IMR-90 (cell line): ENCODE measurements around the gene SEC11A. TPM values are rescaled to one million over a fixed set of nuclear protein-coding genes. Genes with fewer than 3 reads are reported as not detected.
"Not testable (repeated sequence)": the region's sequence is repeated elsewhere in the genome, so short reads cannot be mapped to it uniquely, and the experiment has no call there.

Experiments
- ATAC-seq: fragments of 200-7000 bp; cut with Tn5 transposase; 2 replicates; pipeline ENCODE4 v1.9.1; 2020; ENCODE audit warnings: low read depth, mild to moderate bottlenecking, moderate library complexity
- BruUV-seq: library from RNA; stranded (reverse); fragments of 400-500 nt; replicated peaks from 2 replicates; lab custom pipeline; 2021; lab: Mats Ljungman, UMichigan
- CTCF ChIA-PET: fragments of 300-600 bp; formaldehyde crosslinking; extraction: SDS; loops from one replicate; lab custom pipeline; 2021; ENCODE audit warnings: antibody characterized with exemption; lab: Yijun Ruan, JAX
- POLR2A ChIA-PET: fragments of 300-600 bp; sonication (Branson Sonifier 250); formaldehyde crosslinking; loops from one replicate; lab custom pipeline; 2022; ENCODE audit warnings: antibody characterized with exemption; ENCODE audit not compliant: unreplicated experiment; lab: Charles Lee
- DNase-seq: peaks from one replicate; pipeline ENCODE4 v3.0.0; 2013
- H2AFZ ChIP-seq: replicated peaks from 2 replicates; pipeline ENCODE3; 2013; ENCODE audit warnings: low read length, mild to moderate bottlenecking; ENCODE audit not compliant: poor library complexity
- H2AK5ac ChIP-seq: 2 replicates; pipeline ENCODE4 v1.6.1; 2013; ENCODE audit warnings: low read depth, low read length, inconsistent platforms
- H2AK9ac ChIP-seq: replicated peaks from 2 replicates; pipeline ENCODE3; 2013; ENCODE audit warnings: mild to moderate bottlenecking, low read depth, low read length, moderate library complexity; ENCODE audit not compliant: poor library complexity
- H2BK120ac ChIP-seq: 2 replicates; pipeline ENCODE4 v1.6.1; 2013; ENCODE audit warnings: low read depth, low read length, inconsistent platforms
- H2BK15ac ChIP-seq: 3 replicates; pipeline ENCODE4 v1.6.1; 2013; ENCODE audit warnings: low read depth, low read length, inconsistent platforms
- H2BK20ac ChIP-seq: 2 replicates; pipeline ENCODE4 v1.6.1; 2013; ENCODE audit warnings: low read depth, mild to moderate bottlenecking, inconsistent platforms, low read length, moderate library complexity
- H2BK5ac ChIP-seq: 2 replicates; pipeline ENCODE4 v1.6.1; 2013; ENCODE audit warnings: mild to moderate bottlenecking, low read depth, low read length, inconsistent platforms; ENCODE audit not compliant: poor library complexity, severe bottlenecking
- H3K14ac ChIP-seq: replicated peaks from 2 replicates; pipeline ENCODE4 v1.6.1; 2013; ENCODE audit warnings: low read depth, low read length, inconsistent platforms
- H3K18ac ChIP-seq: 2 replicates; pipeline ENCODE4 v1.6.1; 2013; ENCODE audit warnings: low read depth, low read length, control low read depth
- H3K23ac ChIP-seq: 2 replicates; pipeline ENCODE4 v1.6.1; 2013; ENCODE audit warnings: low read depth, low read length, inconsistent platforms
- H3K27ac ChIP-seq: 2 replicates; pipeline ENCODE4 v1.5.1; 2013; ENCODE audit warnings: mild to moderate bottlenecking, control low read depth, low read length; ENCODE audit not compliant: insufficient read depth
- H3K27me3 ChIP-seq: 2 replicates; pipeline ENCODE4 v1.6.1; 2013; ENCODE audit warnings: low read length; ENCODE audit not compliant: control insufficient read depth, insufficient read depth
- H3K36me3 ChIP-seq: 2 replicates; pipeline ENCODE4 v1.6.1; 2013; ENCODE audit warnings: low read length, mixed read lengths; ENCODE audit not compliant: control insufficient read depth, insufficient read depth
- H3K4ac ChIP-seq: 2 replicates; pipeline ENCODE4 v1.6.1; 2013; ENCODE audit warnings: low read depth, low read length, inconsistent platforms
- H3K4me1 ChIP-seq: 2 replicates; pipeline ENCODE4 v1.6.1; 2013; ENCODE audit warnings: low read length, mixed read lengths; ENCODE audit not compliant: control insufficient read depth, insufficient read depth
- H3K4me2 ChIP-seq: 2 replicates; pipeline ENCODE4 v1.6.1; 2013; ENCODE audit warnings: low read depth, mild to moderate bottlenecking, control low read depth, low read length, moderate library complexity
- H3K4me3 ChIP-seq: 2 replicates; pipeline ENCODE4 v1.5.1; 2013; ENCODE audit warnings: low read depth, mild to moderate bottlenecking, control low read depth, low read length, moderate library complexity; ENCODE audit not compliant: insufficient read depth
- H3K56ac ChIP-seq: 2 replicates; pipeline ENCODE4 v1.6.1; 2013; ENCODE audit warnings: low read length, inconsistent platforms; ENCODE audit not compliant: insufficient read depth; ENCODE audit errors: extremely low read depth
- H3K79me1 ChIP-seq, 2 experiments: 2 replicates each; pipeline ENCODE4 v1.6.1; 2013; ENCODE audit warnings: low read length in 2 of 2, inconsistent platforms in 1 of 2, low read depth in 1 of 2
- H3K9ac ChIP-seq: 2 replicates; pipeline ENCODE4 v1.6.1; 2013; ENCODE audit warnings: low read depth, low read length, control low read depth
- H3K9me1 ChIP-seq: 2 replicates; pipeline ENCODE4 v1.6.1; 2013; ENCODE audit warnings: low read length, inconsistent platforms; ENCODE audit not compliant: insufficient read depth
- H3K9me3 ChIP-seq: 2 replicates; pipeline ENCODE4 v1.6.1; 2013; ENCODE audit warnings: low read length; ENCODE audit not compliant: control insufficient read depth, insufficient read depth
- H4K20me1 ChIP-seq: 2 replicates; pipeline ENCODE4 v1.6.1; 2013; ENCODE audit warnings: low read length, inconsistent platforms; ENCODE audit not compliant: insufficient read depth
- H4K5ac ChIP-seq: 2 replicates; pipeline ENCODE4 v1.6.1; 2013; ENCODE audit warnings: mild to moderate bottlenecking, low read depth, low read length, control low read depth
- H4K8ac ChIP-seq, 2 experiments: 2 replicates each; pipeline ENCODE4 v1.6.1; 2013; ENCODE audit warnings: low read depth in 2 of 2, low read length in 2 of 2, control low read depth in 1 of 2, inconsistent platforms in 1 of 2
- H4K91ac ChIP-seq: 2 replicates; pipeline ENCODE4 v1.6.1; 2013; ENCODE audit warnings: low read depth, low read length, inconsistent platforms; ENCODE audit not compliant: insufficient read depth
- BHLHE40 ChIP-seq: fragments of 150-350 bp; IDR thresholded peaks from 2 replicates; pipeline ENCODE4 v1.6.1; 2016; ENCODE audit warnings: mild to moderate bottlenecking, low read depth, low read length
- WGBS, 2 experiments: methylation state at CpG; one replicate each; pipeline versions ENCODE4 v1.1.5 to v1.1.7; 2013; ENCODE audit warnings: missing lambda C conversion rate in 2 of 2; ENCODE audit not compliant: insufficient read length in 1 of 2; ENCODE audit errors: extremely low coverage in 2 of 2; 5-methylcytosine and 5-hydroxymethylcytosine counted together
- dilution Hi-C: fragments of 300-500 bp; cut with HindIII; formaldehyde crosslinking; loops from one replicate; pipeline ENCODE4 v1.14.3; 2018; ENCODE audit warnings: low sequenced_read_pairs; ENCODE audit not compliant: unreplicated experiment
- in situ Hi-C: fragments of 300-500 bp; cut with MboI; formaldehyde crosslinking; loops from 3 replicates; pipeline ENCODE4 v1.14.3; 2019; ENCODE audit warnings: low sequenced_read_pairs, inconsistent platforms, mixed read lengths
- intact Hi-C: fragments of 100-400 bp; cut with micrococcal nuclease; formaldehyde crosslinking; loops from 2 replicates; pipeline ENCODE4 v1.10.0; 2022
- polyA plus RNA-seq, 3 experiments: library from polyadenylated mRNA; depleted of rRNA; stranded (reverse); fragments of >200 nt; gene quantifications; 2 replicates each; pipeline ENCODE4 v1.2.3, GENCODE V29; 2012; ENCODE audit warnings: low replicate concordance in 1 of 3
- total RNA-seq: library from RNA; depleted of rRNA; stranded (reverse); fragments of >200 nt; gene quantifications from 2 replicates; pipeline ENCODE4 v1.2.3, GENCODE V29; 2012

SEC11A gene
- total and polyA plus RNA-seq, 2 of the 4 experiments (the other 2 are of a cell fraction) = 62.4 to 108 TPM

- Histone ChIP-seq H2AFZ (peak overlapping the region; percentile 75), H3K4me2 (peak overlapping the region; percentile 73), H2BK5ac (peak overlapping the region; percentile 30), H2AK9ac (peak overlapping the region; percentile 8), H3K4me3 (peak overlapping the region; percentile 16; the same call in 1 of the 2 replicates), H4K8ac (peak overlapping the region in 1 of 2 experiments; percentile 39; a peak in 2 of 4 replicates), H3K18ac (peak overlapping the region; percentile 8; the same call in 1 of the 2 replicates), H3K9me1 (peaks cover 13% of the 10 kb centered on the region)
- H2BK15ac ChIP-seq, H3K79me1 ChIP-seq, H3K4me1 ChIP-seq, H3K56ac ChIP-seq, H3K14ac ChIP-seq, H4K91ac ChIP-seq, in situ Hi-C loops, H4K20me1 ChIP-seq, BruUV-seq, H3K4ac ChIP-seq, H2AK5ac ChIP-seq, CTCF ChIA-PET, POLR2A ChIA-PET, H3K36me3 ChIP-seq, H3K27me3 ChIP-seq, H2BK120ac ChIP-seq, H2BK20ac ChIP-seq, H3K9me3 ChIP-seq, H4K5ac ChIP-seq, intact Hi-C loops, H3K27ac ChIP-seq, dilution Hi-C loops, H3K9ac ChIP-seq, H3K23ac ChIP-seq: not testable (repeated sequence)
- peak; percentile 4; the same call in 1 of the 2 replicates for TF ChIP-seq BHLHE40
- peak; percentile 78 for ATAC-seq
- peak; percentile 65 for DNase-seq
- WGBS, 2 experiments = no CpG with 5 or more reads among the region's 9 CpGs
Observed at GRCh38 chr15:84735480-84736061, 19.6 kb upstream of the SEC11A start.
